ENCODE data around the gene C17orf67.

DNA sequence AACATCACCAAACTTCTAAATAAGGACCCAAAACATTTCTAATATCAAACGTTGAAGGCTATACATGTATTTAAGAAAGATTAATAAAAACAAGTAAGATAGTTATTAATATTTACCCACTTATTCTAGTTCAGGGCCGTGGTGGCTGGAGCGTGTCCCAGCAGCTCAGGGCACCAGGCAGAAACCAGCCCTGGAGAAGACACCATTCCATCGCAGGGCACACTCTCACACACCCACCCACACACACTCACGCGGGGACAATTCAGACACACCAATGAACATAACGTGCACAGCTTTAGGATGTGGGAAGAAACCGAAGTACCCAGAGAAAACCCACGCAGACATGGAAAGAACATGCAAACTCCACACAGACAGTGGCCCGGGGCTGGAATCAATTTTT, 13.5 kb downstream of the C17orf67 start:
- TF ChIP-seq EZH2 (IDR thresholded peaks at IDR 0.05; ENCODE audit: insufficient read depth, poor library complexity, severe bottlenecking) (no peak), EZH2phosphoT487 (IDR thresholded peaks at IDR 0.05; ENCODE audit: insufficient read depth, low read depth) (no peak)
